WTC11 (cell line): ENCODE data around the gene MX2. TPM values are rescaled to one million over a fixed set of nuclear protein-coding genes. Genes with fewer than 3 reads are reported as not detected.

Experiments
- ATAC-seq: fragments of 200-7000 bp; cut with Tn5 transposase; 2 replicates; pipeline ENCODE4 v1.10.0; 2021; ENCODE audit warnings: mild to moderate bottlenecking, moderate library complexity
- CTCF ChIA-PET: fragments of 300-600 bp; sonication (Branson Sonifier 250); formaldehyde crosslinking; loops from one replicate; lab custom pipeline; 2021; ENCODE audit warnings: antibody characterized with exemption; lab: Charles Lee
- POLR2A ChIA-PET: fragments of 350-600 bp; sonication (Branson Sonifier 250); formaldehyde crosslinking; loops from one replicate; lab custom pipeline; 2021; ENCODE audit warnings: antibody characterized with exemption; lab: Charles Lee
- DNase-seq: peaks from one replicate; pipeline ENCODE4 v3.0.0; 2021; ENCODE audit warnings: low spot score
- H3K27ac Mint-ChIP-seq: 2 replicates; pipeline ENCODE4 v1.8.0; 2021; ENCODE audit warnings: mixed read lengths
- H3K27me3 Mint-ChIP-seq: 2 replicates; pipeline ENCODE4 v1.8.0; 2021; ENCODE audit warnings: low read depth, mild to moderate bottlenecking, moderate library complexity, mixed read lengths
- H3K36me3 Mint-ChIP-seq: 2 replicates; pipeline ENCODE4 v1.8.0; 2021; ENCODE audit warnings: mixed read lengths
- H3K4me1 Mint-ChIP-seq: 2 replicates; pipeline ENCODE4 v1.8.0; 2022; ENCODE audit warnings: mixed read lengths
- H3K4me3 Mint-ChIP-seq: 2 replicates; pipeline ENCODE4 v1.8.0; 2021; ENCODE audit warnings: mild to moderate bottlenecking, moderate library complexity, mixed read lengths
- H3K9me3 Mint-ChIP-seq: 2 replicates; pipeline ENCODE4 v1.8.0; 2021; ENCODE audit warnings: mixed read lengths
- ELF4 ChIP-seq: sonication (generic); formaldehyde crosslinking; IDR thresholded peaks from 2 replicates; pipeline ENCODE4 v1.8.1; 2022; ENCODE audit warnings: low read depth, mild to moderate bottlenecking, moderate library complexity, missing genetic modification reagents
- ESRRA ChIP-seq: sonication (generic); formaldehyde crosslinking; IDR thresholded peaks from 2 replicates; pipeline ENCODE4 v1.8.1; 2022; ENCODE audit warnings: mild to moderate bottlenecking, missing genetic modification reagents, borderline replicate concordance
- GABPB1 ChIP-seq: sonication (generic); formaldehyde crosslinking; IDR thresholded peaks from 2 replicates; pipeline ENCODE4 v1.8.1; 2023; ENCODE audit warnings: mild to moderate bottlenecking, missing genetic modification reagents
- IRF2 ChIP-seq: sonication (generic); formaldehyde crosslinking; IDR thresholded peaks from 2 replicates; pipeline ENCODE4 v1.8.0; 2022; ENCODE audit warnings: low read depth, missing genetic modification reagents, borderline replicate concordance
- JAZF1 ChIP-seq: fragments of 250-450 bp; sonication (Bioruptor Pico); IDR thresholded peaks from 2 replicates; pipeline ENCODE4 v1.9.0; 2021; ENCODE audit warnings: moderate library complexity, mild to moderate bottlenecking, inconsistent platforms
- NFE2L1 ChIP-seq: sonication (generic); formaldehyde crosslinking; IDR thresholded peaks from 2 replicates; pipeline ENCODE4 v1.8.1; 2023; ENCODE audit warnings: missing genetic modification reagents
- NR1H2 ChIP-seq: sonication (generic); formaldehyde crosslinking; IDR thresholded peaks from 2 replicates; pipeline ENCODE4 v1.9.0; 2021; ENCODE audit warnings: mild to moderate bottlenecking, moderate library complexity, missing genetic modification reagents
- NR3C1 ChIP-seq: sonication (generic); formaldehyde crosslinking; conservative IDR thresholded peaks from 2 replicates; pipeline ENCODE4 v1.8.1; 2023; ENCODE audit warnings: low read depth, mild to moderate bottlenecking, missing genetic modification reagents
- SP1 ChIP-seq: sonication (generic); formaldehyde crosslinking; conservative IDR thresholded peaks from 2 replicates; pipeline ENCODE4 v1.8.1; 2022; ENCODE audit warnings: missing genetic modification reagents
- TCF7 ChIP-seq: sonication (generic); formaldehyde crosslinking; IDR thresholded peaks from 2 replicates; pipeline ENCODE4 v1.8.0; 2022; ENCODE audit warnings: mild to moderate bottlenecking, low read depth, missing genetic modification reagents, moderate library complexity
- ZBTB21 ChIP-seq: sonication (generic); formaldehyde crosslinking; IDR thresholded peaks from 2 replicates; pipeline ENCODE4 v1.8.1; 2023; ENCODE audit warnings: mild to moderate bottlenecking, missing genetic modification reagents, borderline replicate concordance
- ZNF121 ChIP-seq: sonication (generic); formaldehyde crosslinking; IDR thresholded peaks from 2 replicates; pipeline ENCODE4 v1.8.0; 2023; ENCODE audit warnings: missing genetic modification reagents
- ZNF232 ChIP-seq: sonication (generic); formaldehyde crosslinking; IDR thresholded peaks from 2 replicates; pipeline ENCODE4 v1.8.0; 2022; ENCODE audit warnings: mild to moderate bottlenecking, missing genetic modification reagents
- total RNA-seq: library from RNA; stranded (reverse); gene quantifications from 3 replicates; pipeline ENCODE4 v1.2.3, GENCODE V29; 2021
- TF ChIP-seq, protein P1 (sequence below): fragments of 250-450 bp; sonication (Bioruptor Pico); conservative IDR thresholded peaks from 2 replicates; pipeline ENCODE4 v1.9.0; 2021; ENCODE audit warnings: mild to moderate bottlenecking
- TF ChIP-seq, protein P2 (sequence below): sonication (generic); formaldehyde crosslinking; IDR thresholded peaks from 2 replicates; pipeline ENCODE4 v1.8.1; 2022; ENCODE audit warnings: mild to moderate bottlenecking, moderate library complexity, missing genetic modification reagents
- TF ChIP-seq, protein P3 (sequence below): fragments of 250-450 bp; sonication (Bioruptor Pico); IDR thresholded peaks from 2 replicates; pipeline ENCODE4 v1.9.0; 2021; ENCODE audit warnings: moderate library complexity, mild to moderate bottlenecking, inconsistent platforms, borderline replicate concordance
- TF ChIP-seq, protein P4 (sequence below): fragments of 250-450 bp; sonication (Bioruptor Pico); IDR thresholded peaks from 2 replicates; pipeline ENCODE4 v2.1.2; 2022; ENCODE audit warnings: mild to moderate bottlenecking, moderate library complexity

The MX2 gene
- total RNA-seq, 1 experiment from 2014 or later, result 2.6 TPM

DNA sequence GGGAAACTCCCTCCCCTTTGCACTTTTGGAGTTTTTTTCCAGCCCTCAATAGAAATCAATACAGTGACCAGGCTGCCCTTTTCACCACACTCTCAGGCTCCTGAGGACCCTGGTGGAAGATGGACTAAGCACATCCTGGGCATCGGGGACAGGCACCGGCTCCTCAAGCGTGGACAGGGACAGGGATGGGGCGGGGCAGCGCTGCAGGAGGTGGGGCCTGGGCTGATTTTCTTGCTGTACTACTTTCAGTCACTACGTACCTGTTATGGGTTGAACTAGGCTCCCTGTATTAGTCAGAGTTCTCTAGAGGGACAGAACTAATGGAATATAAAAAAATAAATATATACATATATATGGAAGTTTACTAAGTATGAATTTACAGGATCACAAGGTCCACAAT is 2.5 kb downstream of the MX2 start (continued):
- TF ChIP-seq, protein P1, sequence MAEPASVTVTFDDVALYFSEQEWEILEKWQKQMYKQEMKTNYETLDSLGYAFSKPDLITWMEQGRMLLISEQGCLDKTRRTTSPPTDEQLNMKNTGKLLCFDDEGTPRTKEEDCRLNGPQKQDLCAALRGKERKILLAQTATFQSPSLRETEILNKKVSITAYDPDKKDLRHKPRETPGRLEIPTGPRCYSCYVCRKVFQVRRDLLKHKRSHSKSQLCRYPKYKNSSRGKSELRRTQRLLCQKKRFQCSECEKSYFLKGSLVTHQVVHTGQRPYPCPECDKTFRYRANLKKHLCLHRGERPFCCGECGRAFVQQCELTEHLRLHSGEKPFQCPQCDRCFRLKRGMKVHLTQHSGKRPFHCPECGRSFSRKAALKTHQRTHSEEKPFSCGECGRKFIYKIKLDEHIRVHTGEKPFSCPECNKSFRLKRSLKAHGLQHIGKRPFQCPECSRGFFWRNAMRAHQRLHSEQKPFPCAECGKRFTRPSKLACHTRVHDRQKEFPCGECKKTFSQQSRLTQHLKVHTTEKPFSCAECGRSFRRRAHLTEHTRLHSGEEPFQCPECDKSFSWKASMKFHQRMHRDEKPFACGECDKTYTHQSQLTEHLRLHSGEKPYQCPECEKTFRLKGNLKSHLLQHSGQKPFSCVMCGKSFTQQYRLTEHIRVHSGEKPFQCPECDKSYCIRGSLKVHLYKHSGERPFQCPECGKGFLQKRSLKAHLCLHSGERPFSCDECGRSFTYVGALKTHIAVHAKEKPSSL (CRISPR knock-in tag), result no peak
- TF ChIP-seq, protein P2, sequence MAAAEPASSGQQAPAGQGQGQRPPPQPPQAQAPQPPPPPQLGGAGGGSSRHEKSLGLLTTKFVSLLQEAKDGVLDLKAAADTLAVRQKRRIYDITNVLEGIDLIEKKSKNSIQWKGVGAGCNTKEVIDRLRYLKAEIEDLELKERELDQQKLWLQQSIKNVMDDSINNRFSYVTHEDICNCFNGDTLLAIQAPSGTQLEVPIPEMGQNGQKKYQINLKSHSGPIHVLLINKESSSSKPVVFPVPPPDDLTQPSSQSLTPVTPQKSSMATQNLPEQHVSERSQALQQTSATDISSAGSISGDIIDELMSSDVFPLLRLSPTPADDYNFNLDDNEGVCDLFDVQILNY, result no peak
- TF ChIP-seq, all 79 proteins: peak for 0

DNA sequence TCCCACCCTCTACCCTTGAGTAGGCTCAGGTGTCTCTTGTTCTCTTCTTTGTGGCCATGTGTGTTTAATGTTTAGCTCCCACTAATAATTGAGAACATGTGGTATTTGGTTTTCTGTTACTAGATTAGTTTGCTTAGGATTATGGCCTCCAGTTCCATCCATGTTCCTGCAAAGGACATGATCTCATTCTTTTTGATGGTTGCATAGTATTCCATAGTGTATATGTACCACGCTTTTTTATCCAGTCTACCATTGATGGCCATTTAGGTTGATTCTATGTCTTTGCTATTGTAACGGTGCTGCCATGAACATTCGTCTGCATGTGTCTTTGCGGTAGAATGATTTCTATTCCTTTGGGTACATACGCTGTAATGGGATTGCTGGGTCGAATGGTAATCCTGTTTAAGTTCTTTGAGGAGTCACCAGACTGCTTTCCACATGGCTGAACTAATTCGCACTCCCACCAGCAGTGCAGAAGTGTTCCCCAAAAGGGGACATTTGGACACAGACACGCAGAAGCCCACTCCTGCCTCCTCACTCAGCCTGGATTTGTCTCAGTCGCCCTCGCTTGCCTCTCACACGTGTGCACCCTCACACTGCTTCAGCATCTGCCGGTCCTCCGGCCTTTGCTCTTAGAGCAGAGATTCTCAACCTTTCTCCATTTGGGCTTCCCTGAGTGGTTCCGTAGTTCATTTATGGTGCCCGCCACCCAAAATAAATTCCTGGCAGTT is 3.7 kb downstream of the MX2 start:
- Mint-ChIP-seq H3K4me1 (peaks cover 14% of the 10 kb centered on the region), H3K27me3 (no peaks in the 10 kb centered on the region; the same call in 1 of the 2 replicates), H3K4me3 (no peak overlapping the region), H3K9me3 (peaks cover 6% of the 10 kb centered on the region; the same call in 1 of the 2 replicates), H3K27ac (no peak overlapping the region), H3K36me3 (no peaks in the 10 kb centered on the region)
- no peak for DNase-seq
- ChIA-PET POLR2A (no interaction called here), CTCF (interaction anchor here (0.6 kb wide), 1 partner anchor 197 kb away, joined by 4 read pairs; no protein-coding TSS in a partner anchor)
- no peak for TF ChIP-seq TCF7 (CRISPR knock-in tag)
- no peak for TF ChIP-seq IRF2 (CRISPR knock-in tag)
- no peak for TF ChIP-seq ZBTB21
- TF ChIP-seq ZNF121 (CRISPR knock-in tag), result no peak
- no peak for TF ChIP-seq NFE2L1 (CRISPR knock-in tag)
- TF ChIP-seq, protein P3, sequence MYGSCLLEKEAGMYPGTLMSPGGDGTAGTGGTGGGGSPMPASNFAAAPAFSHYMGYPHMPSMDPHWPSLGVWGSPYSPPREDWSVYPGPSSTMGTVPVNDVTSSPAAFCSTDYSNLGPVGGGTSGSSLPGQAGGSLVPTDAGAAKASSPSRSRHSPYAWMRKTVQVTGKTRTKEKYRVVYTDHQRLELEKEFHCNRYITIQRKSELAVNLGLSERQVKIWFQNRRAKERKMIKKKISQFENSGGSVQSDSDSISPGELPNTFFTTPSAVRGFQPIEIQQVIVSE (CRISPR knock-in tag), result no peak
- TF ChIP-seq ESRRA, result no peak
- TF ChIP-seq JAZF1 (CRISPR knock-in tag), result no peak
- TF ChIP-seq ZNF232 (CRISPR knock-in tag), result no peak
- TF ChIP-seq, protein P4, sequence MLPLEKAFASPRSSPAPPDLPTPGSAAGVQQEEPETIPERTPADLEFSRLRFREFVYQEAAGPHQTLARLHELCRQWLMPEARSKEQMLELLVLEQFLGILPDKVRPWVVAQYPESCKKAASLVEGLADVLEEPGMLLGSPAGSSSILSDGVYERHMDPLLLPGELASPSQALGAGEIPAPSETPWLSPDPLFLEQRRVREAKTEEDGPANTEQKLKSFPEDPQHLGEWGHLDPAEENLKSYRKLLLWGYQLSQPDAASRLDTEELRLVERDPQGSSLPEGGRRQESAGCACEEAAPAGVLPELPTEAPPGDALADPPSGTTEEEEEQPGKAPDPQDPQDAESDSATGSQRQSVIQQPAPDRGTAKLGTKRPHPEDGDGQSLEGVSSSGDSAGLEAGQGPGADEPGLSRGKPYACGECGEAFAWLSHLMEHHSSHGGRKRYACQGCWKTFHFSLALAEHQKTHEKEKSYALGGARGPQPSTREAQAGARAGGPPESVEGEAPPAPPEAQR (CRISPR knock-in tag), result no peak
- TF ChIP-seq GABPB1 (CRISPR knock-in tag), result no peak
- TF ChIP-seq SP1 (CRISPR knock-in tag), result no peak
- TF ChIP-seq ELF4, result no peak
- ATAC-seq, result no peak

DNA sequence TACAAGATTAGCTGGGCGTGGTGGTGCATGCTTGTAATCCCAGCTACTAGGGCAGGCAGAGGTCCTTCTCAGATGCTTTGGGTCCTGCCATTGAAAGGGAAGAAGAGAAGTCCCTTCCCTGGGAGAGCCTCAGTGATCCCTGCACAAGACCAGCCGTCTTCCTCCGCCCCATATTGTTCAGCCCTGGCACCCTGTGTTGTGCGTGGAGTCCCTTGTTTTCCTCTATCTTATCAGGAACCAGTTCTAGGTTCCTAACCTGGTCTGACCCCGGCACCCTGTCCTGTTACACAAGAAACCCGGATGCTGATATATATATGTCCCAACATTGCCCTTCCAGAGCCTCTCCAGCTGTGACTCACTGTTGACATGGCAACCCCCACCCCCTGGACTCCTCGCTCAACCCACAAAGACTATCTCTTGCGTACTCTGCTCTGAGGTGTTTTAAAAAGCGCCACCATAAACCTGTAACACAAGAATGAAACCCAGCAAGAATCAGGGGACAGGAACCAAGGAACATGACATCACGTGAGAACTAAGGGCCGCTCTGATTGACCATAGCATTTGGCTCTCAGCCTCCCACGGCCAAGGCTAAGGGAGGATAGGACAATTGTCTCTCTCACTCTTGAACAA is 4.8 kb downstream of the MX2 start:
- Mint-ChIP-seq H3K27ac (no peak overlapping the region), H3K36me3 (no peaks in the 10 kb centered on the region), H3K4me3 (no peak overlapping the region), H3K9me3 (peaks cover 6% of the 10 kb centered on the region; the same call in 1 of the 2 replicates), H3K27me3 (no peaks in the 10 kb centered on the region; the same call in 1 of the 2 replicates), H3K4me1 (peaks cover 12% of the 10 kb centered on the region)
- no peak for DNase-seq
- no peak for ATAC-seq
- no peak for TF ChIP-seq NR1H2 (CRISPR knock-in tag)
- TF ChIP-seq GABPB1 (CRISPR knock-in tag), result peak; percentile 28; the same call in 1 of the 2 replicates
- TF ChIP-seq NR3C1 (CRISPR knock-in tag), result no peak
- CTCF ChIA-PET, result interaction anchor here (0.6 to 3.7 kb wide), 3 partner anchors 83 to 246 kb away, joined by 3 to 61 read pairs (median 4); no protein-coding TSS in a partner anchor
- POLR2A ChIA-PET, result no interaction called here
